ENCODE data around the gene PIGC.
A peak's percentile ranks its signal among the peaks of the same experiment; 100 is the strongest.
"Not testable (repeated sequence)": the region's sequence is repeated elsewhere in the genome, so short reads cannot be mapped to it uniquely, and the experiment has no call there.

Gene PIGC

GRCh38 chr1:172465617-172466016, 21.7 kb upstream of the PIGC start:
- no peak for DNase-seq

GRCh38 chr1:172460887-172461315, 17.0 kb upstream of the PIGC start:
- DNase-seq: no peak

GRCh38 chr1:172460177-172460576, 16.3 kb upstream of the PIGC start:
- DNase-seq: no peak

- no peak for DNase-seq
These were observed 13.7 kb upstream of the PIGC start for GRCh38 chr1:172457479-172458130.

GRCh38 chr1:172456344-172456769, 12.5 kb upstream of the PIGC start:
- no peak for DNase-seq

- no peak for DNase-seq
These were observed 11.6 kb upstream of the PIGC start for GRCh38 chr1:172455451-172455850.

GRCh38 chr1:172453607-172454006, 9.7 kb upstream of the PIGC start:
- DNase-seq: no peak

GRCh38 chr1:172453153-172453545, 9.3 kb upstream of the PIGC start:
- no peak for DNase-seq

GRCh38 chr1:172452536-172453152, 8.8 kb upstream of the PIGC start:
- DNase-seq: no peak

GRCh38 chr1:172451002-172451443, 7.2 kb upstream of the PIGC start:
- no peak for DNase-seq

GRCh38 chr1:172450524-172450885, 6.6 kb upstream of the PIGC start:
- no peak for DNase-seq

- no peak for DNase-seq
These were observed 6.0 kb upstream of the PIGC start for GRCh38 chr1:172449585-172450523.

GRCh38 chr1:172448995-172449584, 5.2 kb upstream of the PIGC start:
- no peak for DNase-seq

- no peak for DNase-seq
These were observed 3.8 kb upstream of the PIGC start for GRCh38 chr1:172447641-172448040.

GRCh38 chr1:172446547-172446946, 2.7 kb upstream of the PIGC start:
- no peak for DNase-seq

- no peak for DNase-seq
These were observed 865 bp downstream of the PIGC start for GRCh38 chr1:172442843-172443565.

- DNase-seq: no peak
These were observed 1.5 kb downstream of the PIGC start for GRCh38 chr1:172442404-172442803.

GRCh38 chr1:172437183-172437582, 6.7 kb downstream of the PIGC start:
- not testable (repeated sequence) for DNase-seq

GRCh38 chr1:172431721-172432192, 12.1 kb downstream of the PIGC start:
- no peak for DNase-seq

- DNase-seq: no peak
These were observed 12.7 kb downstream of the PIGC start for GRCh38 chr1:172431204-172431603.

- no peak for DNase-seq
These were observed 13.8 kb downstream of the PIGC start for GRCh38 chr1:172430128-172430454.

- DNase-seq: peak; percentile 29
These were observed 14.3 kb downstream of the PIGC start for GRCh38 chr1:172429331-172430127.

All from activated T-cell treated with anti-CD3 and anti-CD28 coated beads for 4 hours (primary cell).